Measurements from ENCODE around the gene FASTK.

DNA sequence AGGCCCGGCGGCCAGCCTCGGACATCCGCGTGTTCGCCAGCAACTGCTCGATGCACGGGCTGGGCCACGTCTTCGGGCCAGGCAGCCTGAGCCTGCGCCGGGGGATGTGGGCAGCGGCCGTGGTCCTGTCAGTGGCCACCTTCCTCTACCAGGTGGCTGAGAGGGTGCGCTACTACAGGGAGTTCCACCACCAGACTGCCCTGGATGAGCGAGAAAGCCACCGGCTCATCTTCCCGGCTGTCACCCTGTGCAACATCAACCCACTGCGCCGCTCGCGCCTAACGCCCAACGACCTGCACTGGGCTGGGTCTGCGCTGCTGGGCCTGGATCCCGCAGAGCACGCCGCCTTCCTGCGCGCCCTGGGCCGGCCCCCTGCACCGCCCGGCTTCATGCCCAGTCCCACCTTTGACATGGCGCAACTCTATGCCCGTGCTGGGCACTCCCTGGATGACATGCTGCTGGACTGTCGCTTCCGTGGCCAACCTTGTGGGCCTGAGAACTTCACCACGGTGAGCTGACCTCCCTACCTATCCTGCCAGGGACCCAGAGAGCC, 31.6 kb downstream of the FASTK start:
- TF ChIP-seq CTBP1 (IDR thresholded peaks at IDR 0.05; ENCODE audit: borderline replicate concordance) (no peak), SUZ12 (IDR thresholded peaks at IDR 0.05) (no peak), BHLHE40 (IDR thresholded peaks at IDR 0.05; ENCODE audit: borderline replicate concordance) (no peak), FOXM1 (IDR thresholded peaks at IDR 0.05; ENCODE audit: borderline replicate concordance) (no peak), SP1 (IDR thresholded peaks at IDR 0.05) (no peak), FOXK2 (IDR thresholded peaks at IDR 0.05) (no peak), PKNOX1 (IDR thresholded peaks at IDR 0.05) (no peak), ELF4 (IDR thresholded peaks at IDR 0.05) (no peak), TARDBP (IDR thresholded peaks at IDR 0.05) (no peak), HDGF (IDR thresholded peaks at IDR 0.05; ENCODE audit: borderline replicate concordance) (no peak), FOXA1 (IDR thresholded peaks at IDR 0.05) (no peak), NFRKB (IDR thresholded peaks at IDR 0.05) (no peak), L3MBTL2 (conservative IDR thresholded peaks at IDR 0.05) (no peak)

Measured in HEK293T (cell line).